ENCODE results near the gene LAMA3.
A peak's percentile ranks its signal among the peaks of the same experiment; 100 is the strongest.

The LAMA3 gene

DNA sequence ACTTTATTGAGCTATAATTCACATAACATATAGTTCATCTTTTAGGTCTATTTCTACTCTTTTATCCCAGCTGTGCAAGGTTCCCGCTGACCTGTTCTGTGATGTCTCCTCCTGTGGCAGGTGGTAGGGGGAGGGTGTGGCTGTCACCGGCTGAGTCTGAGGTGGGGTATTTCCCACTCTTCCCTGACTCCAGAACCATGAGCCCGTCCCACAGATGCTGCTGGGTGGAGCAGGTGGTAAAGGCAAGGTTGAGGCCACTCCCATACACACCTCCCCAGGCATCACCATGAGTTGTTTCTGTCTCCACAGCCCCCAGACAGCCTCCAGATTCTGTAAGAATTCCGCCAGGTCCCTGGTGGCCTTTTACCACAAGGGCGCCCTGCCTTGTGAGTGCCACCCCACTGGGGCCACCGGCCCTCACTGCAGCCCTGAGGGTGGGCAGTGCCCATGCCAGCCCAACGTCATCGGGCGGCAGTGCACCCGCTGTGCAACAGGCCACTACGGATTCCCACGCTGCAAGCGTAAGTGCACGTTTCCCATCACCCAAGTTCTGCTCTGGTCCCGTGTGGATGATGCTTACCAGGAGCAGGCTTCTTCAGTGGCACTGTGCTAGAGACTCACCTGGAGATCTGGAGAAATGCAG is 156.9 kb downstream of the LAMA3 start:
- ATAC-seq (no peak), DNase-seq (ENCODE audit: low spot score in 2 of 2) (no peak)
- Mint-ChIP-seq H3K4me3 (no peak overlapping the region), H3K27ac (no peak overlapping the region), H3K36me3 (no peaks in the 10 kb centered on the region), H3K4me1 (no peaks in the 10 kb centered on the region), H3K9me3 (no peaks in the 10 kb centered on the region)

- H3K36me3 Mint-ChIP-seq = peaks cover 5% of the 10 kb centered on the region
- no peak for DNase-seq (ENCODE audit: low spot score in 2 of 2)
- H3K9me3 Mint-ChIP-seq = no peaks in the 10 kb centered on the region
- ATAC-seq = no peak
- no peak overlapping the region for H3K27ac Mint-ChIP-seq
- H3K4me3 Mint-ChIP-seq = no peak overlapping the region
- peaks cover 5% of the 10 kb centered on the region for H3K4me1 Mint-ChIP-seq
Measured at GRCh38 chr18:23847321-23847986, 158.2 kb downstream of the LAMA3 start.

DNA sequence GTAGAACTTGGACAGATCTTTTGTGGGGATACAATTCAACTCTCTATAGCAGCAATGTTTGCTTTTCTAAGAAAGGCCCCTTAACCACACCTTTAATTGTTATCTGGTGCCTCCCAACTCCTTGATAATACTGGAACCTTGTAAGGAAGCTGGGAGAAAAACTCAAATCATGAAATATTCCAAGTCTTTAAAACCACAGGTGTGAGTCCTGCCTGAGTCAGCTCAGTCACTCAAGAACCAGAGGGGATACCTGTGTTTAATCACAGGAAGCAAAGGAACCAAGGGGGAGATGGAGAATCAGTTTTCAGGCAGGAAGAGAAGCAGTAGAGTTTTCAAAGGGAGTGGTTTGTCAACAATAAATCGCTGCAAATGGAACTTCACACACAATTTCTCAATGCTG is 159.9 kb downstream of the LAMA3 start:
- H3K4me1 Mint-ChIP-seq = peaks cover 5% of the 10 kb centered on the region
- H3K4me3 Mint-ChIP-seq = no peak overlapping the region
- H3K27ac Mint-ChIP-seq = peak overlapping the region; percentile 6
- H3K9me3 Mint-ChIP-seq = no peaks in the 10 kb centered on the region
- peaks cover 5% of the 10 kb centered on the region for H3K36me3 Mint-ChIP-seq
- ATAC-seq (no peak), DNase-seq (ENCODE audit: low spot score in 2 of 2) (no peak)

GRCh38 chr18:23850215-23850614 is 161.0 kb downstream of the LAMA3 start:
- H3K9me3 Mint-ChIP-seq = no peaks in the 10 kb centered on the region
- H3K4me1 Mint-ChIP-seq = peaks cover 5% of the 10 kb centered on the region
- no peak for DNase-seq (ENCODE audit: low spot score in 2 of 2)
- ATAC-seq = no peak
- peaks cover 5% of the 10 kb centered on the region for H3K36me3 Mint-ChIP-seq
- H3K4me3 Mint-ChIP-seq = no peak overlapping the region
- H3K27ac Mint-ChIP-seq = no peak overlapping the region

DNA sequence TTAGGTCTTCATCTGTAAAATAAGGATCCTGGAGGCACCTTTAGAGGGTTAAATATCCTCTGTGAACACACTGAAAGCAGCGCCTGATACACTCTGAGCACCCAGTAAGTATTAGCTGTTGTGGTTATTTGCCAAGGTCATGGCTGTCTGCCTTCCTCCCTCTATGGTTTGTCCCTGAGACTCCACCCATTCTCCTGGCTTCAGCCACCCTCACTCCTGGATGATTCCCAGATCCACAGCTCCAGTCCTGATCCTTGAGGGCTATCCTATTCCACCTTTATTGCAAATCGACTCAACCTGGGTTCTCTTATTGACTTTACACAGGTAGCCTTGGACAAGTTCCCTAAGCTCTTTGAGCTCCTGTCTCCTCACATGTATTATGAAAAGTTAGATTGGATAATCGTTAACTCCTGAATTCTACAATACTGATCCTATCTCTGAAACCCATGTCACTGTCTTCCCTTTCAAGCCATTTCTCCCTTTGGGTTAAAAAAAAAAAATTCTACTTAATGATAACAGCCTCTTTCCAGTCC is 162.3 kb downstream of the LAMA3 start:
- peaks cover 5% of the 10 kb centered on the region for H3K4me1 Mint-ChIP-seq
- peaks cover 5% of the 10 kb centered on the region for H3K36me3 Mint-ChIP-seq
- no peak overlapping the region for H3K27ac Mint-ChIP-seq
- no peaks in the 10 kb centered on the region for H3K9me3 Mint-ChIP-seq
- H3K4me3 Mint-ChIP-seq = no peak overlapping the region
- ATAC-seq (no peak), DNase-seq (ENCODE audit: low spot score in 2 of 2) (no peak)

DNA sequence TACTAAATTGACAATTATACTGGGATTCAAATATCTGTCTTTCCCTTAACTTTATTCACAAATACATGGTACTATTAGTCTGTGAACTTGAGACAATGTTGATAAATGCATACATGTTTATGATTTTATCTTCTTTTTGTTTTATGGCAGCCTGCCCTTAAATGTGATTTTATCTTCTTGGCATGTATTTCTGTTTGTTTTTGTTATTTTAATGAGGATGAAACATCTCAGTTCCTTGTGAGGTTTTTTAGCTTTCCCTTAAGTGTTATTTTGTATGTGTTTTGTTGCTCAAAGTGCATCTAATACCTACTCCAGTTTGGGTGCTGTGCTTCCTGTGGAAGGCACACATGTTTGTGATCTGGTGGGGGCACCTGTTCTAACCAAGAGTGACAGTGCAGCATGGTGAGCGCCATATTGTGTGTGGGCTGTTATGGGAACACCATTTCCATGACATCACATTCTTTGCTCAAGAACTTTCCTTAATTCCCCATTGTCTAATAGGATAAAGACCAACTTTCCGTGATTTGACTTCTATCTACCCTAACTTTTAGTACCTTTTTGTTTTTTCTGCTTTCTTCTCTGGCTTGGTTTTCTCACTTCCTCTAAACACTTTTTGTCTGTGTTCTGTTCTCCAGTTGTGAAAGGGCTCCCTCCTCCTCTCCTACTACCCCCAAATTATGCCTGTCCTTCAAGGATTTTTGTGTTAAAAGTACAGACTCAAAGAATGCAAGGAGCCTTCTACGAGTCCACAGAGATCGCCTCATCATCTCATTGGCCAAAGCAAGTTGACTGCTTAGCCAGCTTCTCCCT is 163.2 kb downstream of the LAMA3 start:
- H3K27ac Mint-ChIP-seq = no peak overlapping the region
- H3K4me1 Mint-ChIP-seq = peaks cover 11% of the 10 kb centered on the region
- no peaks in the 10 kb centered on the region for H3K9me3 Mint-ChIP-seq
- peaks cover 5% of the 10 kb centered on the region for H3K36me3 Mint-ChIP-seq
- DNase-seq (ENCODE audit: low spot score in 2 of 2) (no peak), ATAC-seq (no peak)
- H3K4me3 Mint-ChIP-seq = no peak overlapping the region

GRCh38 chr18:23853448-23854195 is 164.4 kb downstream of the LAMA3 start:
- ATAC-seq (no peak), DNase-seq (ENCODE audit: low spot score in 2 of 2) (no peak)
- Mint-ChIP-seq H3K4me3 (no peak overlapping the region), H3K36me3 (peaks cover 5% of the 10 kb centered on the region), H3K4me1 (peaks cover 11% of the 10 kb centered on the region), H3K9me3 (no peaks in the 10 kb centered on the region), H3K27ac (no peak overlapping the region)

- DNase-seq (ENCODE audit: low spot score in 2 of 2) (no peak), ATAC-seq (no peak)
- peaks cover 11% of the 10 kb centered on the region for H3K4me1 Mint-ChIP-seq
- no peak overlapping the region for H3K4me3 Mint-ChIP-seq
- H3K9me3 Mint-ChIP-seq = no peaks in the 10 kb centered on the region
- H3K36me3 Mint-ChIP-seq = peaks cover 5% of the 10 kb centered on the region
- no peak overlapping the region for H3K27ac Mint-ChIP-seq
Measured at GRCh38 chr18:23855721-23856120, 166.5 kb downstream of the LAMA3 start.

- peak overlapping the region; percentile 72 for H3K27ac Mint-ChIP-seq
- H3K4me3 Mint-ChIP-seq = no peak overlapping the region
- peaks cover 15% of the 10 kb centered on the region for H3K4me1 Mint-ChIP-seq
- DNase-seq (ENCODE audit: low spot score in 2 of 2) (no peak), ATAC-seq (no peak)
- H3K9me3 Mint-ChIP-seq = no peaks in the 10 kb centered on the region
- peaks cover 1% of the 10 kb centered on the region for H3K36me3 Mint-ChIP-seq
Measured at GRCh38 chr18:23856466-23857163, 167.4 kb downstream of the LAMA3 start.

DNA sequence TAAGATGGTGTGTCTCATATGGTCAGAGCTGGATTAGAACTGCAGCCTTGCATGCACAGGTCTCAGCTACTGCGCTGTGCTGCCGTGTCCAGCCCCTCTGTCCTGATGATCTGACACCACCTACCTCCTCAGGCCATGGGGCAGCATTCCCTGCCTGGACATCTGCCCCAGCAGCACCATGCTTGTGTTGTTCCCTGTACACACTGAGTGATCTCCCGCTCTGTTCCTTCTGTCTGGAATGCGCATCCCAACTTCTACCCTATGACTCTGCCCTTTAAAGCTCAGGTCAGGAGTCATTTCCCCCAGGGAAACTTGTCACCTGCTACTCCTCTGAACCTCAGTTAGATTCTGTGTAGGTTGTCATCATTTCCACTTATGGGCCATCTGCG is 167.9 kb downstream of the LAMA3 start:
- ATAC-seq (no peak), DNase-seq (ENCODE audit: low spot score in 2 of 2) (no peak)
- H3K27ac Mint-ChIP-seq = peak overlapping the region; percentile 72

GRCh38 chr18:23857756-23858155 is 168.5 kb downstream of the LAMA3 start:
- no peak overlapping the region for H3K27ac Mint-ChIP-seq
- peaks cover 24% of the 10 kb centered on the region for H3K4me1 Mint-ChIP-seq
- no peak overlapping the region for H3K4me3 Mint-ChIP-seq
- ATAC-seq = no peak
- no peaks in the 10 kb centered on the region for H3K9me3 Mint-ChIP-seq
- no peak for DNase-seq (ENCODE audit: low spot score in 2 of 2)
- no peaks in the 10 kb centered on the region for H3K36me3 Mint-ChIP-seq

More for the DNA sequence above, 167.9 kb downstream of the LAMA3 start:
- no peaks in the 10 kb centered on the region for H3K9me3 Mint-ChIP-seq
- no peaks in the 10 kb centered on the region for H3K36me3 Mint-ChIP-seq
- peaks cover 18% of the 10 kb centered on the region for H3K4me1 Mint-ChIP-seq
- no peak overlapping the region for H3K4me3 Mint-ChIP-seq

- no peaks in the 10 kb centered on the region for H3K36me3 Mint-ChIP-seq
- DNase-seq (ENCODE audit: low spot score in 2 of 2) (no peak), ATAC-seq (no peak)
- H3K9me3 Mint-ChIP-seq = no peaks in the 10 kb centered on the region
- peaks cover 31% of the 10 kb centered on the region for H3K4me1 Mint-ChIP-seq
- H3K27ac Mint-ChIP-seq = peak overlapping the region; percentile 9
- no peak overlapping the region for H3K4me3 Mint-ChIP-seq
Measured at GRCh38 chr18:23859466-23860336, 170.4 kb downstream of the LAMA3 start.

DNA sequence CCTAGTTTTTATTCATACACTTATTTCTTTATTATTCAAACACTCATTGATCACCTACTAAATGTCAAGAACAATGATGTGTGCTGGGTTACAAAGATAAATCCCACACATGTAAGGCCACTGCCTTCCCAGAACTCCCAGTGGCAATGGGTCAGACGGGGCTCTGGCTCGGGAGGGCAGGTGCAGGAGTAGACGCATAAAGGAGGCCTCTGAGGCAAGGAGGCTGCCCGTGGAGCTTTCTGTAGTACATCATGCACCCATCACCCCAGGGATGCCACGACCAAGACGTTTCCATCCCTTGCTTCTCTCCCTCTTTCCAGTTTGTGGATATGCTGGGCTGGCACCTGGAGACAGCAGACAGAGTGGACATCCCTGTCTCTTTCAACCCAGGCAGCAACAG is 172.1 kb downstream of the LAMA3 start:
- ATAC-seq = no peak
- Mint-ChIP-seq H3K4me1 (peaks cover 47% of the 10 kb centered on the region), H3K36me3 (no peaks in the 10 kb centered on the region), H3K27ac (no peak overlapping the region), H3K9me3 (no peaks in the 10 kb centered on the region), H3K4me3 (no peak overlapping the region)
- no peak for DNase-seq (ENCODE audit: low spot score in 2 of 2)
